ENCODE results near the gene YTHDC1. TPM values are rescaled to one million over a fixed set of nuclear protein-coding genes. Genes with fewer than 3 reads are reported as not detected.
A peak's percentile ranks its signal among the peaks of the same experiment; 100 is the strongest.

Gene YTHDC1
- total RNA-seq, 1 donor from 2014 or later, result 46.1 TPM

DNA sequence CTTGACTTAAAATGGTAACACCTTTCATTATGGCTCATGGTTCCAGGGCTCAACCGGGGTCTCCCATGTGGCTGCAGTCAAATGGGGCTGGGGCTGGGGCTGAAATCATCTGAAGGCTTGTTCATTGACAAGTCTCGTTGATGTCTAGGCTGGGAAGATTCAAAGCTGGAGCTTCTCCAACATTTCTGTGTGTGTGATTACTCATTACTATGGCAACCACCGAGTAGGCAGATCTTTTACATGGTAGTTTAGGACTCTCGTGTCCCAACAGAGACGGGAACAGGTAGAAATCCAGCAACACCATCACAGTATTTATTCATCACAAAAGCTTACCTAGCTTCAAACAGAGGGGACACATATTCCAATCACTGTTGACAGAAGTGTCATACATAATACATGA lies 7.8 kb downstream of the YTHDC1 start:
- H3K27me3 ChIP-seq (ENCODE audit: control insufficient read depth, insufficient read depth, low read length), result no peaks in the 10 kb centered on the region
- DNase-seq (ENCODE audit: low read depth), result peak; percentile 41
- H3K36me3 ChIP-seq (ENCODE audit: control insufficient read depth, insufficient read depth, low read length), result no peaks in the 10 kb centered on the region
- TF ChIP-seq, protein P1, sequence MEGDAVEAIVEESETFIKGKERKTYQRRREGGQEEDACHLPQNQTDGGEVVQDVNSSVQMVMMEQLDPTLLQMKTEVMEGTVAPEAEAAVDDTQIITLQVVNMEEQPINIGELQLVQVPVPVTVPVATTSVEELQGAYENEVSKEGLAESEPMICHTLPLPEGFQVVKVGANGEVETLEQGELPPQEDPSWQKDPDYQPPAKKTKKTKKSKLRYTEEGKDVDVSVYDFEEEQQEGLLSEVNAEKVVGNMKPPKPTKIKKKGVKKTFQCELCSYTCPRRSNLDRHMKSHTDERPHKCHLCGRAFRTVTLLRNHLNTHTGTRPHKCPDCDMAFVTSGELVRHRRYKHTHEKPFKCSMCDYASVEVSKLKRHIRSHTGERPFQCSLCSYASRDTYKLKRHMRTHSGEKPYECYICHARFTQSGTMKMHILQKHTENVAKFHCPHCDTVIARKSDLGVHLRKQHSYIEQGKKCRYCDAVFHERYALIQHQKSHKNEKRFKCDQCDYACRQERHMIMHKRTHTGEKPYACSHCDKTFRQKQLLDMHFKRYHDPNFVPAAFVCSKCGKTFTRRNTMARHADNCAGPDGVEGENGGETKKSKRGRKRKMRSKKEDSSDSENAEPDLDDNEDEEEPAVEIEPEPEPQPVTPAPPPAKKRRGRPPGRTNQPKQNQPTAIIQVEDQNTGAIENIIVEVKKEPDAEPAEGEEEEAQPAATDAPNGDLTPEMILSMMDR (IDR thresholded peaks at IDR 0.05; ENCODE audit: insufficient read depth, low read length, poor library complexity, severe bottlenecking), result no peak
- no peak overlapping the region for H3K4me3 ChIP-seq (ENCODE audit: low read depth, low read length)

DNA sequence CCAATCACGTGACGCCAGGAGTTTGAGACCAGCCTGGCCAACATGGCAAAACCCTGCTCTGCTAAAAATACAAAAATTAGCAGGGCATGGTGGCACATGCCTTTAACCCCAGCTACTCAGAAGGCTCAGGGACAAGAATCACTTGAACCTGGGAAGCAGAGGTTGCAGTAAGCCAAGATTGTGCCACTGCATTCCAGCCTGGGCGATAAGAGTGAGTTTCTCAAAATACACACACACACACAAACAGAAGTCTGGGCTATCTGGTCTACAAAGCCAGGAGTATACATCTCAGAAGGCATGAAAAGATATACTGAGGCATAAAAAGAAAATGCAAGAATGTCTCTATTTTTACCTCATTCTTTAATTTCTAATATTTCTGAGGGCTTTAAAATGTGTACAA lies 11.3 kb downstream of the YTHDC1 start:
- Histone ChIP-seq H3K36me3 (ENCODE audit: control insufficient read depth, insufficient read depth, low read length) (no peaks in the 10 kb centered on the region), H3K4me3 (ENCODE audit: low read depth, low read length) (no peak overlapping the region), H3K27me3 (ENCODE audit: control insufficient read depth, insufficient read depth, low read length) (no peaks in the 10 kb centered on the region)
- TF ChIP-seq, protein P1 (IDR thresholded peaks at IDR 0.05; ENCODE audit: insufficient read depth, low read length, poor library complexity, severe bottlenecking), result no peak
- no peak for DNase-seq (ENCODE audit: low read depth)

DNA sequence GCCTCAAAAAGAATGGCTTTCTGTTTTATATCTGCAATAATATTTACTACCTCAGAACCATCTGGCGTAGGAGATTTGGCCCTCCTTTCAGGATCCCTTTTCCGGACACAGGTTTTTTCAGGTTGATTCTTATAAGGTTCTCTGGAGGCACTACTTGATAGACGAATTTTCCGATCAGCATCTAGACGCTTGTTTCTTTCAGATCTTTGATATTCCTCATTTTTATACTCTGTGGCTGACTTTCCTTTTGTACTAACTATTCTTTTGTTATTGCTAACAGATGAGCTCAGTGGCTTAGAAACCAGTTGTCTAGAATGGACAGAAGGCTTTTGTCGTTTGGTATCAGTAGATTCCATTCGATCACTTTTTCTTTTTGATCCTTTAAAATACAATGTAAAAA lies 12.4 kb downstream of the YTHDC1 start:
- no peaks in the 10 kb centered on the region for H3K36me3 ChIP-seq (ENCODE audit: control insufficient read depth, insufficient read depth, low read length)
- DNase-seq (ENCODE audit: low read depth), result no peak
- no peak overlapping the region for H3K4me3 ChIP-seq (ENCODE audit: low read depth, low read length)
- TF ChIP-seq, protein P1 (IDR thresholded peaks at IDR 0.05; ENCODE audit: insufficient read depth, low read length, poor library complexity, severe bottlenecking), result no peak
- H3K27me3 ChIP-seq (ENCODE audit: control insufficient read depth, insufficient read depth, low read length), result no peaks in the 10 kb centered on the region

- DNase-seq (ENCODE audit: low read depth), result no peak
- H3K36me3 ChIP-seq (ENCODE audit: control insufficient read depth, insufficient read depth, low read length), result no peaks in the 10 kb centered on the region
- no peaks in the 10 kb centered on the region for H3K27me3 ChIP-seq (ENCODE audit: control insufficient read depth, insufficient read depth, low read length)
- TF ChIP-seq, protein P1 (IDR thresholded peaks at IDR 0.05; ENCODE audit: insufficient read depth, low read length, poor library complexity, severe bottlenecking), result no peak
- H3K4me3 ChIP-seq (ENCODE audit: low read depth, low read length), result no peak overlapping the region
Measured at GRCh38 chr4:68337004-68337403, 12.9 kb downstream of the YTHDC1 start.

- DNase-seq (ENCODE audit: low read depth), result no peak
- H3K36me3 ChIP-seq (ENCODE audit: control insufficient read depth, insufficient read depth, low read length), result no peaks in the 10 kb centered on the region
- H3K27me3 ChIP-seq (ENCODE audit: control insufficient read depth, insufficient read depth, low read length), result no peaks in the 10 kb centered on the region
- TF ChIP-seq, protein P1 (IDR thresholded peaks at IDR 0.05; ENCODE audit: insufficient read depth, low read length, poor library complexity, severe bottlenecking), result no peak
- H3K4me3 ChIP-seq (ENCODE audit: low read depth, low read length), result no peak overlapping the region
Measured at GRCh38 chr4:68336530-68336929, 13.4 kb downstream of the YTHDC1 start.

DNA sequence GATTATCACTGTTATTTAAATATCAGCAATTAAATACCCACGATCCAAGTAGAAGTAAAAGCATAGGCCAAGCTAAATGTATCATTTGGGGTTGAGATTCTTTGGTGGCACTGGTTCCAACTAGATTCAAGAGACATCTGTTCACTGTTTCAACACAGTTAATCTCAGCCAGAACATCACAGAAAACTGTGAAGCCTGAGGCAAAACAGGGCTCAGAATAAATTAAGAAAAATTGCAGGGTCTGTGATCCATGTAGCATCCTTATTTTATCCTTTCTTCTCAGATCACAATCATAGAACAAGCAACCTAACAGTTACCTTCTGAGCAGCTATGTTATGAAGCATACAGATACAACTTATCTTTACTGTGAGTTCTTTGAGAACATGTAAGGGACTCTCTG lies 23.7 kb downstream of the YTHDC1 start:
- peaks cover 2% of the 10 kb centered on the region for H3K36me3 ChIP-seq (ENCODE audit: control insufficient read depth, insufficient read depth, low read length)
- H3K4me3 ChIP-seq (ENCODE audit: low read depth, low read length), result no peak overlapping the region
- DNase-seq (ENCODE audit: low read depth), result no peak
- TF ChIP-seq, protein P1 (IDR thresholded peaks at IDR 0.05; ENCODE audit: insufficient read depth, low read length, poor library complexity, severe bottlenecking), result no peak
- no peaks in the 10 kb centered on the region for H3K27me3 ChIP-seq (ENCODE audit: control insufficient read depth, insufficient read depth, low read length)
